H9 (cell line): ENCODE data around the gene FOXC2. TPM values are rescaled to one million over a fixed set of nuclear protein-coding genes. Genes with fewer than 3 reads are reported as not detected.

ENCODE experiments used
- DNase-seq: peaks from one replicate; pipeline ENCODE4 v3.0.0-alpha.2; 2017
- H2AFZ ChIP-seq: one replicate; pipeline ENCODE4 v1.6.1; 2013; ENCODE audit warnings: mild to moderate bottlenecking, low read length, control low read depth, moderate library complexity
- H2AK5ac ChIP-seq: 2 replicates; pipeline ENCODE4 v1.6.1; 2013; ENCODE audit warnings: low read length, control low read depth, mixed read lengths; ENCODE audit not compliant: insufficient read length
- H2BK120ac ChIP-seq: one replicate; pipeline ENCODE4 v1.6.1; 2013; ENCODE audit warnings: low read depth, mild to moderate bottlenecking, low read length, control low read depth, inconsistent platforms; ENCODE audit not compliant: poor library complexity, severe bottlenecking
- H2BK12ac ChIP-seq: 2 replicates; pipeline ENCODE4 v1.6.1; 2013; ENCODE audit warnings: low read length, control low read depth, mixed read lengths, low read depth; ENCODE audit not compliant: insufficient read length
- H2BK15ac ChIP-seq: 2 replicates; pipeline ENCODE4 v1.6.1; 2013; ENCODE audit warnings: low read depth, low read length, control low read depth
- H2BK20ac ChIP-seq: one replicate; pipeline ENCODE4 v1.6.1; 2013; ENCODE audit warnings: low read depth, mild to moderate bottlenecking, low read length, control low read depth, inconsistent platforms; ENCODE audit not compliant: poor library complexity, severe bottlenecking
- H2BK5ac ChIP-seq: 2 replicates; pipeline ENCODE4 v1.6.1; 2013; ENCODE audit warnings: low read length, control low read depth, mixed read lengths; ENCODE audit not compliant: insufficient read length
- H3K14ac ChIP-seq: 2 replicates; pipeline ENCODE4 v1.6.1; 2013; ENCODE audit warnings: low read length, control low read depth; ENCODE audit not compliant: insufficient read depth
- H3K18ac ChIP-seq: 2 replicates; pipeline ENCODE4 v1.6.1; 2013; ENCODE audit warnings: low read depth, mild to moderate bottlenecking, mixed read lengths, low read length, control low read depth; ENCODE audit not compliant: insufficient read length
- H3K23ac ChIP-seq: 2 replicates; pipeline ENCODE4 v1.6.1; 2013; ENCODE audit warnings: low read length, control low read depth, mixed read lengths, low read depth; ENCODE audit not compliant: insufficient read length
- H3K23me2 ChIP-seq: 2 replicates; pipeline ENCODE4 v1.6.1; 2013; ENCODE audit warnings: low read depth, mild to moderate bottlenecking, mixed read lengths, low read length, control low read depth; ENCODE audit not compliant: insufficient read length, poor library complexity, severe bottlenecking
- H3K27ac ChIP-seq: 2 replicates; pipeline ENCODE4 v1.5.1; 2013; ENCODE audit warnings: low read length, control low read depth, mixed read lengths, low read depth; ENCODE audit not compliant: insufficient read length
- H3K27me3 ChIP-seq: 2 replicates; pipeline ENCODE4 v1.6.1; 2013; ENCODE audit warnings: low read length, control low read depth, inconsistent platforms; ENCODE audit not compliant: insufficient read depth
- H3K4ac ChIP-seq: 2 replicates; pipeline ENCODE4 v1.6.1; 2013; ENCODE audit warnings: low read depth, mild to moderate bottlenecking, control low read depth, inconsistent platforms, low read length, moderate library complexity
- H3K4me1 ChIP-seq: 2 replicates; pipeline ENCODE4 v1.6.1; 2013; ENCODE audit warnings: low read length, control low read depth, inconsistent platforms; ENCODE audit not compliant: insufficient read depth
- H3K4me2 ChIP-seq: 2 replicates; pipeline ENCODE4 v1.6.1; 2013; ENCODE audit warnings: low read length, control low read depth, mixed read lengths; ENCODE audit not compliant: insufficient read length, insufficient read depth
- H3K56ac ChIP-seq: 2 replicates; pipeline ENCODE4 v1.6.1; 2013; ENCODE audit warnings: low read depth, mild to moderate bottlenecking, mixed read lengths, low read length, control low read depth; ENCODE audit not compliant: insufficient read length
- H3K79me1 ChIP-seq: 2 replicates; pipeline ENCODE4 v1.6.1; 2013; ENCODE audit warnings: low read depth, mild to moderate bottlenecking, moderate library complexity, low read length, control low read depth, inconsistent platforms; ENCODE audit not compliant: insufficient read depth, poor library complexity, severe bottlenecking
- H3K79me2 ChIP-seq: 2 replicates; pipeline ENCODE4 v1.6.1; 2013; ENCODE audit warnings: low read length, control low read depth, inconsistent platforms; ENCODE audit not compliant: insufficient read depth
- H3K9ac ChIP-seq: 2 replicates; pipeline ENCODE4 v1.6.1; 2013; ENCODE audit warnings: low read length, control low read depth, mixed read lengths; ENCODE audit not compliant: insufficient read length; ENCODE audit errors: extremely low read depth
- H3K9me3 ChIP-seq: one replicate; pipeline ENCODE4 v1.6.1; 2013; ENCODE audit warnings: low read depth, low read length, inconsistent platforms; ENCODE audit not compliant: control insufficient read depth
- H3T11ph ChIP-seq: one replicate; pipeline ENCODE4 v1.6.1; 2013; ENCODE audit warnings: mild to moderate bottlenecking, low read length, control low read depth, inconsistent platforms
- H4K20me1 ChIP-seq: one replicate; pipeline ENCODE4 v1.6.1; 2013; ENCODE audit not compliant: control insufficient read depth, insufficient read length, insufficient read depth
- H4K5ac ChIP-seq: 2 replicates; pipeline ENCODE4 v1.6.1; 2013; ENCODE audit warnings: low read depth, mild to moderate bottlenecking, mixed read lengths, low read length, control low read depth; ENCODE audit not compliant: insufficient read length
- H4K8ac ChIP-seq: replicated peaks from 2 replicates; pipeline ENCODE4 v1.6.1; 2013; ENCODE audit warnings: low read length, control low read depth, mixed read lengths, low read depth; ENCODE audit not compliant: insufficient read length
- H4K91ac ChIP-seq: 2 replicates; pipeline ENCODE4 v1.6.1; 2013; ENCODE audit warnings: low read depth, mild to moderate bottlenecking, moderate library complexity, mixed read lengths, low read length, control low read depth; ENCODE audit not compliant: insufficient read length
- H3K27ac Mint-ChIP-seq, 3 experiments: 2 replicates in 2 of 3; 3 replicates in 1 of 3; pipeline ENCODE4 v1.8.0; 2020 to 2021; ENCODE audit warnings: mixed read lengths in 3 of 3, mild to moderate bottlenecking in 1 of 3, moderate library complexity in 1 of 3
- H3K27me3 Mint-ChIP-seq: 2 replicates; pipeline ENCODE4 v1.8.0; 2021; ENCODE audit warnings: low read depth, mild to moderate bottlenecking, moderate library complexity, mixed read lengths
- H3K36me3 Mint-ChIP-seq, 3 experiments: 2 replicates in 2 of 3; 3 replicates in 1 of 3; pipeline ENCODE4 v1.8.0; 2020 to 2021; ENCODE audit warnings: low read depth in 3 of 3, mixed read lengths in 3 of 3; ENCODE audit not compliant: insufficient read depth in 1 of 3
- H3K4me1 Mint-ChIP-seq, 2 experiments: 2 replicates each; pipeline ENCODE4 v1.8.0; 2020; ENCODE audit warnings: mixed read lengths in 2 of 2
- H3K4me3 Mint-ChIP-seq, 2 experiments: 2 replicates in 1 of 2; 3 replicates in 1 of 2; pipeline ENCODE4 v1.8.0; 2020 to 2021; ENCODE audit warnings: mild to moderate bottlenecking in 2 of 2, mixed read lengths in 2 of 2, moderate library complexity in 1 of 2
- H3K9me3 Mint-ChIP-seq, 2 experiments: 2 replicates in 1 of 2; 3 replicates in 1 of 2; pipeline ENCODE4 v1.8.0; 2020; ENCODE audit warnings: mild to moderate bottlenecking in 2 of 2, mixed read lengths in 2 of 2, moderate library complexity in 1 of 2
- CTCF ChIP-seq: fragments of 200-600 bp; sonication (generic); conservative IDR thresholded peaks from 3 replicates; pipeline ENCODE4 v1.8.0; 2021; ENCODE audit warnings: antibody characterized with exemption, mild to moderate bottlenecking
- WGBS: extraction: QIAGEN DNeasy Blood & Tissue Kit; methylation state at CpG from one replicate; pipeline ENCODE4 v1.1.7; 2013; ENCODE audit warnings: missing lambda C conversion rate, low lambda C conversion rate, mixed read lengths; ENCODE audit not compliant: insufficient read length; ENCODE audit errors: extremely low coverage; 5-methylcytosine and 5-hydroxymethylcytosine counted together
- total RNA-seq: library from RNA; stranded (reverse); gene quantifications from 2 replicates; pipeline ENCODE4 v1.2.1, GENCODE V29; 2021

FOXC2 gene
- total RNA-seq, 1 experiment from 2014 or later: not detected

GRCh38 chr16:86584071-86584685 lies 17.5 kb downstream of the FOXC2 start:
- no peaks in the 10 kb centered on the region for H4K20me1 ChIP-seq
- Mint-ChIP-seq H3K27me3 (peaks cover 57% of the 10 kb centered on the region), H3K9me3 (no peaks in the 10 kb centered on the region; a peak in 2 of 5 replicates), H3K4me3 (no peak overlapping the region), H3K4me1 (peaks cover 5 to 6% of the 10 kb centered on the region in 2 experiments; a peak in 3 of 4 replicates), H3K27ac (no peak overlapping the region), H3K36me3 (no peaks in the 10 kb centered on the region)
- no peaks in the 10 kb centered on the region for H3K79me1 ChIP-seq
- no peak overlapping the region for H2BK120ac ChIP-seq
- H3K27me3 ChIP-seq: peaks cover 20% of the 10 kb centered on the region
- H2BK12ac ChIP-seq: no peak overlapping the region
- H2BK5ac ChIP-seq: no peak overlapping the region
- H3K56ac ChIP-seq: no peak overlapping the region
- H2BK15ac ChIP-seq: no peak overlapping the region
- no peak overlapping the region for H2BK20ac ChIP-seq
- H3K4me2 ChIP-seq: no peak overlapping the region
- H3K4ac ChIP-seq: no peak overlapping the region
- H3K14ac ChIP-seq: no peak overlapping the region
- no peak overlapping the region for H3K9ac ChIP-seq
- H4K5ac ChIP-seq: no peak overlapping the region
- H3K27ac ChIP-seq: no peak overlapping the region
- no peak overlapping the region for H2AFZ ChIP-seq
- no peaks in the 10 kb centered on the region for H3K23me2 ChIP-seq
- H3K79me2 ChIP-seq: no peaks in the 10 kb centered on the region
- no CpG with 5 or more reads among the region's 6 CpGs for WGBS
- H4K8ac ChIP-seq: no peak overlapping the region
- no peak overlapping the region for H3K18ac ChIP-seq
- H3K4me1 ChIP-seq: no peaks in the 10 kb centered on the region
- no peak for DNase-seq
- no peak overlapping the region for H3T11ph ChIP-seq
- no peak overlapping the region for H3K23ac ChIP-seq
- no peaks in the 10 kb centered on the region for H3K9me3 ChIP-seq
- no peak for TF ChIP-seq CTCF
- no peak overlapping the region for H4K91ac ChIP-seq
- H2AK5ac ChIP-seq: no peak overlapping the region
